GF-D8 (cell line): ENCODE measurements around the gene CDH22.

ENCODE experiments used
- DNase-seq: peaks from one replicate; lab custom pipeline; 2025; lab: John Stamatoyannopoulos, UW

The CDH22 gene

GRCh38 chr20:46299078-46299477 lies 9.2 kb downstream of the CDH22 start:
- no peak for DNase-seq

GRCh38 chr20:46298374-46298773 lies 9.9 kb downstream of the CDH22 start:
- DNase-seq, result no peak

GRCh38 chr20:46296526-46297250 lies 11.6 kb downstream of the CDH22 start:
- DNase-seq, result no peak

GRCh38 chr20:46293084-46293483 lies 15.2 kb downstream of the CDH22 start:
- DNase-seq, result no peak

GRCh38 chr20:46291401-46291800 lies 16.9 kb downstream of the CDH22 start:
- DNase-seq, result no peak

GRCh38 chr20:46289432-46289831 lies 18.9 kb downstream of the CDH22 start:
- no peak for DNase-seq

GRCh38 chr20:46286977-46287376 lies 21.3 kb downstream of the CDH22 start:
- no peak for DNase-seq

GRCh38 chr20:46286382-46286781 lies 21.9 kb downstream of the CDH22 start:
- no peak for DNase-seq

- DNase-seq, result no peak
Observed at GRCh38 chr20:46285740-46286139, 22.6 kb downstream of the CDH22 start.

GRCh38 chr20:46285072-46285471 lies 23.2 kb downstream of the CDH22 start:
- no peak for DNase-seq

- no peak for DNase-seq
Observed at GRCh38 chr20:46284040-46284427, 24.3 kb downstream of the CDH22 start.

GRCh38 chr20:46283426-46284039 lies 24.8 kb downstream of the CDH22 start:
- no peak for DNase-seq

GRCh38 chr20:46282669-46283068 lies 25.6 kb downstream of the CDH22 start:
- no peak for DNase-seq

- no peak for DNase-seq
Observed at GRCh38 chr20:46279103-46279502, 29.2 kb downstream of the CDH22 start.

- no peak for DNase-seq
Observed at GRCh38 chr20:46277602-46278001, 30.7 kb downstream of the CDH22 start.

GRCh38 chr20:46276531-46276930 lies 31.8 kb downstream of the CDH22 start:
- DNase-seq, result no peak

- DNase-seq, result no peak
Observed at GRCh38 chr20:46275091-46275490, 33.2 kb downstream of the CDH22 start.

GRCh38 chr20:46273717-46274116 lies 34.6 kb downstream of the CDH22 start:
- DNase-seq, result no peak

- DNase-seq, result no peak
Observed at GRCh38 chr20:46272389-46273047, 35.8 kb downstream of the CDH22 start.

GRCh38 chr20:46270977-46271744 lies 37.1 kb downstream of the CDH22 start:
- no peak for DNase-seq

GRCh38 chr20:46269372-46269771 lies 38.9 kb downstream of the CDH22 start:
- no peak for DNase-seq

GRCh38 chr20:46268662-46269061 lies 39.6 kb downstream of the CDH22 start:
- no peak for DNase-seq
